HepG2 (cell line): ENCODE measurements around the gene DRC7. TPM values are rescaled to one million over a fixed set of nuclear protein-coding genes. Genes with fewer than 3 reads are reported as not detected.

ENCODE experiments used
- ARID2 ChIP-seq: sonication (generic); formaldehyde crosslinking; IDR thresholded peaks from 2 replicates; pipeline ENCODE4 v1.8.1; 2022; ENCODE audit warnings: mild to moderate bottlenecking, missing genetic modification reagents, borderline replicate concordance
- BCL3 ChIP-seq: sonication (generic); formaldehyde crosslinking; IDR thresholded peaks from 2 replicates; pipeline ENCODE4 v1.5.1; 2020; ENCODE audit warnings: mild to moderate bottlenecking, missing genetic modification reagents, moderate library complexity
- DNMT3B ChIP-seq: conservative IDR thresholded peaks from 2 replicates; pipeline ENCODE4 v1.6.1; 2016; ENCODE audit warnings: missing biosample characterization, control low read depth
- FOXJ3 ChIP-seq: sonication (generic); formaldehyde crosslinking; IDR thresholded peaks from 2 replicates; pipeline ENCODE4 v1.4.0; 2020; ENCODE audit warnings: missing genetic modification reagents, mild to moderate bottlenecking, borderline replicate concordance
- MAFK ChIP-seq, 2 experiments: IDR thresholded peaks in 1 of 2; conservative IDR thresholded peaks in 1 of 2; 2 replicates each; pipeline ENCODE4 v1.6.1; 2011; ENCODE audit warnings: improper control_type of control experiment in 2 of 2, low read length in 2 of 2
- NR2F1 ChIP-seq, 2 experiments: fragments of 450-650 bp in 1 of 2; formaldehyde crosslinking in 1 of 2; IDR thresholded peaks; 2 replicates each; pipeline versions ENCODE4 v1.5.0 to v1.6.1; 2016 to 2020; ENCODE audit warnings: mild to moderate bottlenecking in 1 of 2, missing compliant biosample characterization in 1 of 2, missing genetic modification reagents in 1 of 2, moderate library complexity in 1 of 2
- REXO4 ChIP-seq: sonication (generic); formaldehyde crosslinking; IDR thresholded peaks from 2 replicates; pipeline ENCODE4 v1.8.0; 2022; ENCODE audit warnings: missing genetic modification reagents, mild to moderate bottlenecking, borderline replicate concordance
- RFX1 ChIP-seq: fragments of 450-650 bp; IDR thresholded peaks from 2 replicates; pipeline ENCODE4 v1.6.1; 2017
- SNAPC2 ChIP-seq: sonication (generic); formaldehyde crosslinking; IDR thresholded peaks from 2 replicates; pipeline ENCODE4 v1.8.1; 2022; ENCODE audit warnings: mild to moderate bottlenecking, missing genetic modification reagents
- STAT5B ChIP-seq: sonication (generic); formaldehyde crosslinking; IDR thresholded peaks from 2 replicates; pipeline ENCODE4 v1.4.0; 2020; ENCODE audit warnings: missing genetic modification reagents
- TRIM22 ChIP-seq: fragments of 450-650 bp; IDR thresholded peaks from 2 replicates; pipeline ENCODE4 v1.6.1; 2017
- ZBTB39 ChIP-seq: sonication (generic); formaldehyde crosslinking; IDR thresholded peaks from 2 replicates; pipeline ENCODE4 v1.5.0; 2020; ENCODE audit warnings: missing genetic modification reagents
- ZBTB7A ChIP-seq: sonication (generic); formaldehyde crosslinking; IDR thresholded peaks from 2 replicates; pipeline ENCODE4 v1.8.0; 2022; ENCODE audit warnings: mild to moderate bottlenecking, missing genetic modification reagents
- ZFP91 ChIP-seq: sonication (generic); formaldehyde crosslinking; IDR thresholded peaks from 2 replicates; pipeline ENCODE4 v1.9.0; 2022; ENCODE audit warnings: missing genetic modification reagents, mild to moderate bottlenecking, borderline replicate concordance
- ZMYM3 ChIP-seq: sonication (generic); formaldehyde crosslinking; IDR thresholded peaks from 2 replicates; pipeline ENCODE4 v1.5.1; 2020; ENCODE audit warnings: mild to moderate bottlenecking, missing genetic modification reagents
- ZNF274 ChIP-seq: sonication (generic); formaldehyde crosslinking; IDR thresholded peaks from 2 replicates; pipeline ENCODE4 v1.5.1; 2020; ENCODE audit warnings: mild to moderate bottlenecking, missing genetic modification reagents
- ZNF607 ChIP-seq: sonication (generic); formaldehyde crosslinking; IDR thresholded peaks from 2 replicates; pipeline ENCODE4 v1.5.1; 2020; ENCODE audit warnings: missing genetic modification reagents, mild to moderate bottlenecking, borderline replicate concordance
- ZNF703 ChIP-seq: sonication (generic); formaldehyde crosslinking; IDR thresholded peaks from 2 replicates; pipeline ENCODE4 v1.5.1; 2020; ENCODE audit warnings: missing genetic modification reagents, mild to moderate bottlenecking, moderate library complexity, borderline replicate concordance
- ZNF713 ChIP-seq: sonication (generic); formaldehyde crosslinking; IDR thresholded peaks from 2 replicates; pipeline ENCODE4 v1.4.0; 2020; ENCODE audit warnings: mild to moderate bottlenecking, missing genetic modification reagents
- polyA plus RNA-seq, 8 experiments: library from polyadenylated mRNA; depleted of rRNA in 3 of 8; stranded (reverse) in 7 of 8; unstranded in 1 of 8; fragments of >200 nt; fragmentation: Illumina TruSeq in 4 of 8; extraction: Trizol in 4 of 8; gene quantifications; 2 replicates each; pipeline versions ENCODE4 v1.2.1 to v1.2.3, GENCODE V29; 2011 to 2016; ENCODE audit warnings: low read depth in 4 of 8, missing spikeins in 1 of 8, mixed read lengths in 1 of 8; ENCODE audit not compliant: insufficient read depth in 1 of 8
- total RNA-seq, 5 experiments: library from RNA; depleted of rRNA; stranded (reverse); fragments of >200 nt; fragmentation: Illumina TruSeq; extraction: Trizol; gene quantifications; 2 replicates each; pipeline ENCODE4 v1.2.3, GENCODE V29; 2016; ENCODE audit warnings: low read depth in 1 of 5

The DRC7 gene
- total and polyA plus RNA-seq, 2 of the 13 experiments (the other 11 are each of a cell fraction or from before 2014, with no cell fraction given): 2.7 to 3.4 TPM

- TF ChIP-seq ZBTB39 (CRISPR knock-in tag): no peak
- TF ChIP-seq STAT5B: no peak
- no peak for TF ChIP-seq ARID2
- TF ChIP-seq ZBTB7A (CRISPR knock-in tag): peak; percentile 12; the same call in 1 of the 2 replicates
- TF ChIP-seq MAFK (conservative IDR thresholded peaks at IDR 0.05 in 1 of 2, IDR thresholded peaks at IDR 0.05 in 1 of 2; ENCODE audit: low read length in 2 of 2): no peak
- no peak for TF ChIP-seq SNAPC2 (CRISPR knock-in tag)
- no peak for TF ChIP-seq REXO4
- TF ChIP-seq ZNF274 (CRISPR knock-in tag): no peak
- TF ChIP-seq ZNF607 (CRISPR knock-in tag): no peak
- no peak for TF ChIP-seq ZNF703 (CRISPR knock-in tag)
- TF ChIP-seq NR2F1 (CRISPR knock-in tag; IDR thresholded peaks at IDR 0.05): no peak
- TF ChIP-seq TRIM22: 0 out of 2 replicates have a peak, but pooled peaks have one; percentile 25
- TF ChIP-seq ZNF713: no peak
- peak; percentile 40; the same call in 1 of the 2 replicates for TF ChIP-seq ZFP91 (CRISPR knock-in tag)
- no peak for TF ChIP-seq DNMT3B (CRISPR knock-in tag)
- TF ChIP-seq FOXJ3: no peak
- TF ChIP-seq ZMYM3 (CRISPR knock-in tag): no peak
- 0 out of 2 replicates have a peak, but pooled peaks have one; percentile 8 for TF ChIP-seq BCL3 (CRISPR knock-in tag)
- no peak for TF ChIP-seq RFX1
Observed at GRCh38 chr16:57704905-57705852, 10.6 kb downstream of the DRC7 start (continued).
